HG03103 (cell line): ENCODE results near the gene GABBR2.
"Not testable (repeated sequence)": the region's sequence is repeated elsewhere in the genome, so short reads cannot be mapped to it uniquely, and the experiment has no call there.

Experiments used
- ATAC-seq: cut with Tn5 transposase; IDR thresholded peaks from one replicate; pipeline ENCODE4 v1.9.1; 2021; ENCODE audit warnings: low read depth; ENCODE audit not compliant: unreplicated experiment

The GABBR2 gene

DNA sequence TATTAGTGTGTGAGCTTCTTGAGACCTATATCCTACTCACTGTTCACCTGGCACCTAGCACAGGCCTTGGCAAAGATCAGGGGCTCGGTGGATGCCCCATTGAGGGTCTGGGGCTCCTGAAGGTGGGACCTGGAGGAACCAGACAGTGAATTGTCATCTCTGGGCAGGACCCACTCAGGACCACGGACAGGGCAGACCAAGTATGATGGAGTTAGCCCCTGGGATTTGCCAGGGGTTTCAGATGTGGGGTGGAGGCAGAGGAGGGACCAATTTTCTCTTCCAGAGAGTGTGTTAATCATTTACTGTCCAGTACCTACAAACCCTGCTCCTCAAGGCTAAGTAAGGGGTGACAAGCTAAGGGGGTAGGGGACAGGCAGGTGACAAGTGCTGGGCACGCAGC is 424.0 kb downstream of the GABBR2 start:
- no peak for ATAC-seq

DNA sequence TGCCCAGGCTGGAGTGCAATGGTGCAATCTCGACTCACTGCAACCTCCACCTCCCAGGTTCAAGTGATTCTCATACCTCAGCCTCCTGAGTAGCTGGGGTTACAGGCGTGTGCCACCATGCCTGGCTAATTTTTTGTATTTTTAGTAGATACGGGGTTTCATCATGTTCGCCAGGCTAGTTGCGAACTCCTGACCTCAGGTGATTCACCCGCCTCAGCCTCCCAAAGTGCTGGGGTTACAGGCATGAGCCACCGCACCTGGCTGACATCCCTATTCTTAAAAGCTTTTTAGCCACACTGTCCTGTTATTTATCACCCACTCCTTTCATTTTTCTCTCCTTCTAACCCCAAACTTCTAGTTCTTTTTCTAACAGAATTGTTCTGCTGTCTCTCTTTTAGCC is 425.6 kb downstream of the GABBR2 start:
- ATAC-seq, result not testable (repeated sequence)

DNA sequence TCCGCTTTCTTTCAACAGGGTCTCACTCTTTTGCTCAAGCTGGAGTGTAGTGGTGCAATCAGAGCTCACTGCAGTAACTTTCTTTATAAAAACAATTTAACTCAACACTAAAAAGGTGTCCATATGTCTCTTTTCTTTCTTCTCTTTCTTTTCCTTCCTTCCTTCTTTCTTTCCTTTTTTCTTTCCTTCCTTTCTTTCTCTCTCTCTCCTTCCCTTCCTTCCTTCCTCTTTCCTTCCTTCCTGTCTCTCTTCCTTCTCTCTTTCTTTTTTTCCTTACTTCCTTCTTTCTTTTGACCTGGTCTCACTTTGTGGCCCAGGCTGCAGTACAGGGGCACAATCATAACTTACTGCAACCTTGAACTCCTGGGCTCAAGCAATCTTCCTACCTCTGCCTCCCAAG is 427.5 kb downstream of the GABBR2 start:
- no peak for ATAC-seq

DNA sequence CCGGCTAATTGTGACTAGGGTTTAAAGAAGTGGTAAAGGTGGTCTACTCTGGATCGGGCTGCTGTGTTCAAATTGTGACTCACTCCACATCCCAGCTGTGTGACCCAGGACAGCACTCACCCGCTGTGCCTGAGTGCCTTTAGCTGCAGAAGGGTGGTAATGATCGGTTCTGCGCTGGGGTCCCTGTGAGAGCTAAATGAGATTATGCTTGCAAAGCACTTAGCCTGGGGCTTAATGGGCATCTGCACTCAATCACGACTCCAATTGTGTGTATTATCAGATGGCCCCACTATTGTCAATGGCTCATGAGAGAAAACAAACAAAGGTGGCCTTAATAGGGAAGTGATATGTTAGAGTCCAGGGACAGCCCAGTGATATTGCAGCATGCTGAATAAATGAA is 428.2 kb downstream of the GABBR2 start:
- no peak for ATAC-seq

DNA sequence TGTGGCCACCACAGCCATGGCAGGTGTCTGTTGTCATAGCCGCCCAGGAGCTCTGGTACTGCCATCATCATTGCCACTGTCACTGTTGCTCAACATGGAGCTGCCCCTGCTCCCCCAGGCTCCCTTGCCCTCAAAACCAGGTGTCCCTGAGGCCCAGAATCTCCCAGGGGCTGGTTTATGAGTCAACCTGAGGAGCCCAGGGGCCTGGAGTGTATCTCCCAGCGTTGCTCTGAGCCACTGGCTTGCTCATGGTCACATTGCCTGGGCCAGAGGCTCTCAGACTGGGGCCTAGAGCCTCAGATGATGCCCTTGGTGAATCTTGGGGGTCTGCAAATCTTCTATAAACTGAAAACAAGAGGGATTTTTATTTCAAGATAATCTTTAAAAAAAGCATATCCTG is 428.6 kb downstream of the GABBR2 start:
- ATAC-seq, result no peak

DNA sequence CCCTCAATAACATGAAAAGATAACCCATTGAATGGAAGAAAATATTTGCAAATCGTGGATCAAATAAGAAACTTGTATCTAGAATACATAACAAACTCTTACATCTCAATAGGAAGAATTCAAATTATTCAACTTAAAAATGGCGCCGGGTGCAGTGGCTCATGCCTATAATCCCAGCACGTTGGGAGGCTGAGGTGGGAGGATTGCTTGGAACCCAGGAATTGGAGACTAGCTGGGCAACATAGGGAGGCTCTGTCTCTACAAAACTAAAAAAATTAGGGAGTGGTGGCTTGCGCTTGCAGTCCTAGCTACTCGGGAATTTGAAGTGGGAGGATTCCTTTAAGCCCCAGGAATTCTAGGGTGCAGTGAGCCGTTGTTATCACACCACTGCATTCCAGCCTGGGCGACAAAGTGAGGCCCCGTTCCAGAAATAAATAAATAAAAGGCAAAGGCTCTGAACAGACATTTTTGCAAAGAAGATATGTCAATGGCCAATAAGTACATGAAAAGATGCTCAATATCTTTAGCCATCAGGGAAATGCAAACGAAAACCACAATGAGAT is 431.7 kb downstream of the GABBR2 start:
- ATAC-seq, result no peak

DNA sequence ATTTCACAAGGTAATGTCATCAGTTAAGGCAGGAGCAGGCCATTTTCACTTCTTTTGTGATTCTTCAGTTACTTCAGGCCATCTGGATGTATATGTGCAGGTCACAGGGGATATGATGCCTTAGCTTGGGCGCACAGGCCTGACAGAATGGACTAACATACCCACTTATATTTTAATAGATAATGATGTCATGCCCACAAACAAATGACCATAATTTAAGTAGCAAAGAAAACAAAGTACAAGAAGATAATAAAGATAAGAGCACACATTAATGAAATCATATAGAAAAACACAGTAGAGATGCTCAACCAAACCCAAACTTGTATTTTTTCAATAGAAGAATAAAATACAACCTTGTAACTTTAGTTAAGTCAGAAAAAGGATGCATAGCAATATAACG is 433.6 kb downstream of the GABBR2 start:
- ATAC-seq, result no peak

DNA sequence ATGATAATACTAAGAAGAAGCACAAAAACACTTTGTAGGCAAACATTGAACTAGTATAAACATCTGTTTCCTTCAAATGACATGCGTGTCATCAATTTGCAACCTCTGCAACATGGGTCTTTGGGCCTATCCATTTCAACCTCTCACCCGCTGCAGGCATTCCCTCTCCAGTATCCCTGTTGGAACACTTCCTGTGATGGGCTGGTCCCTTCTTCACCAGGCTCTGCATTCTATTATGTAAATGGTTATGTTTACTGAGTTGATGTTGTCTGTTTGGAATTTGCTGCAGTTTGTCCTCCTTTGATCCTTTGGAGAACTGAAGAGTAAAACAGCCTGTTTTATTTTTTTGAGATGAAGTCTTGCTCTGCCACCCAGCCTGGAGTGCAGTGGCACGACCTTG is 436.7 kb downstream of the GABBR2 start:
- no peak for ATAC-seq

DNA sequence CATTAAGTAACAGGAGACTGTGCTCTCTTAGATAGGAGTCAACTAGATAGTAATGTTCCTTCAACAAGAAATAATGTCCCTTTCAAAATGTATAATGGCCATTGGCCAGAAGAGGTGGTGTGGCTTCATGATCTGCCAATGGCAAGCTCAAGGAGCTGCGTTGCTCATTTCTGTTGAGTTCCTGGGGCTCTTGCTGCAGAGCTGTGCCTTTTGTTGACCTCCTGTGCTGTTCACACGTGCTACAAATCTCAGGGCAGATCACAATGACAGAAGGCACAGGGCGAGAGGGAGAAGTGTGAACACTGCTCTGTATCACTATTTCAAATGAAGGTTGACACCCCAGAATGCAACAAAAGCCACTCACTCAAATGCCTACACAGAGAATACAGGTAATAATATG is 437.3 kb downstream of the GABBR2 start:
- ATAC-seq, result no peak

DNA sequence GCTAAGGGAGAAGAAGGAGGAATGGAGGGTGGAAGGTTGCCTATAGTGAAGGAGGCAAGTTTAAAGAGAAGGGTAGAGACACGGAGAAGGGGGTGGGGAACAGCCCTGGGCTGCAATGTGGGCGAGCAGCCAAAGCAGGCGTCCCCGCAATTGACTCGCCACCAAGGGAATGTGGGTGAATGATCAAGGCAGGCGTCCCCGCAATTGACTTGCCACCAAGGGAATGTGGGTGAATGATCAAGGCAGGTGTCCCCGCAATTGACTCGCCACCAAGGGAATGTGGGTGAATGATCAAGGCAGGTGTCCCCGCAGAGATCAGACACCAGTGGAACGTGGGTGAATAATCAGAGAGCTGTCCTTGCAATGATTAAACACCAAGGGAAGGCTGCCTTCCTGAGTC is 438.5 kb downstream of the GABBR2 start:
- not testable (repeated sequence) for ATAC-seq

DNA sequence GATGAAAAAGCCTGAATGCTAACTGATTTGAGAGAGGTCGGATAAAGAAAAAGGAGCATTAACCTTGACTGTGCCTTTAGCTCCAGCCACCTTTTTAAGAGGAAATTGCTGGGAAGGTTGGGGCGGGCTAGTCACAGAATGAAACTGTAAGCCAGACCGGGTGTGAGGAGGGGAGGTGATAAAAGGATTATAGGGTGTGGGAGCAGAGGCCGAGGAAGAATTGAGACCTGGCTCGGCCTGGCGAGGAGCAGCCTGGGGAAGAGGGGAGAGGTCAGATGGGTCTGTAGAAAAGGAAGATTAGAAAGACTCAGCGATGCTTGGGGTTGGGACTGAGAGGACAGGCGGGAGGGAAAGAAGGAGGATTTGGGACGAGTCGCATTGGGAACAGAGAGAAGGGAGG is 439.1 kb downstream of the GABBR2 start:
- ATAC-seq, result not testable (repeated sequence)

DNA sequence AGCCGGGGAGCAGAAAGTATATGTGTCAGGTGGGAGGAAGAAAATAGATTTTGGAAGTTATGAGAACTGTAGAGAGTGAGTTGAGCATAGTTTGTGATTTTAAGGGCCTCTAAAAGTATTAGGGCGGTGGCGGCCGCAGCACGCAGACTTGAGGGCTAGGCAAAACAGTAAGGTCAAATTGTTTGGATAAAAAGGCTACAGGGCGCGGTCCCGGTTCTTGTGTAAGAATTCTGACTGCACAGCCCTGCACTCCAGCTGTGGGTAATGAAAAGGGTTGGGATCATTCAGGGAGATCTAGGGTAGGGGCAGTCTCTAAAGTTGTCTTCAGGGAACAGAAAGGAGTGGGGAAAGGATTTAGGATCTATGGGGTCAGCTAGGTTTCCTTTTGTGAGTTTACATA is 441.2 kb downstream of the GABBR2 start:
- not testable (repeated sequence) for ATAC-seq

DNA sequence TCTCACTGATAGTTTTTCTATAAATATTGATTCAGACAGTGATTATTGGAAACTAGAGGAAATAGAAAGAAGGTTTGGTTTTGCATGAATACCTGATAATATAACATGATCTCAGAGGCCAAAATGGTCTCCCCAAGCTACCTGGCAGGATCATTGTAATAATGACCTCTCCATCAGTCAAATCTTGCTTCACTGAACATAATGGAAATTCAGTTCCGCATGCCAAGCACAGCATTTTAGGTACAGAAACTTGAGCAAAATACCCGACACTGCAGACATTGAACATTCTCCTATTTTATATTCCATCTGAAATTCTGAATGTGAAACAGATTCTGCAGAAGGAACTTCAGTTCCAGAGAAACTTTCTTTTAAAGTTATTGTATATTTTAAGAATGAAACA is 444.2 kb downstream of the GABBR2 start:
- no peak for ATAC-seq

DNA sequence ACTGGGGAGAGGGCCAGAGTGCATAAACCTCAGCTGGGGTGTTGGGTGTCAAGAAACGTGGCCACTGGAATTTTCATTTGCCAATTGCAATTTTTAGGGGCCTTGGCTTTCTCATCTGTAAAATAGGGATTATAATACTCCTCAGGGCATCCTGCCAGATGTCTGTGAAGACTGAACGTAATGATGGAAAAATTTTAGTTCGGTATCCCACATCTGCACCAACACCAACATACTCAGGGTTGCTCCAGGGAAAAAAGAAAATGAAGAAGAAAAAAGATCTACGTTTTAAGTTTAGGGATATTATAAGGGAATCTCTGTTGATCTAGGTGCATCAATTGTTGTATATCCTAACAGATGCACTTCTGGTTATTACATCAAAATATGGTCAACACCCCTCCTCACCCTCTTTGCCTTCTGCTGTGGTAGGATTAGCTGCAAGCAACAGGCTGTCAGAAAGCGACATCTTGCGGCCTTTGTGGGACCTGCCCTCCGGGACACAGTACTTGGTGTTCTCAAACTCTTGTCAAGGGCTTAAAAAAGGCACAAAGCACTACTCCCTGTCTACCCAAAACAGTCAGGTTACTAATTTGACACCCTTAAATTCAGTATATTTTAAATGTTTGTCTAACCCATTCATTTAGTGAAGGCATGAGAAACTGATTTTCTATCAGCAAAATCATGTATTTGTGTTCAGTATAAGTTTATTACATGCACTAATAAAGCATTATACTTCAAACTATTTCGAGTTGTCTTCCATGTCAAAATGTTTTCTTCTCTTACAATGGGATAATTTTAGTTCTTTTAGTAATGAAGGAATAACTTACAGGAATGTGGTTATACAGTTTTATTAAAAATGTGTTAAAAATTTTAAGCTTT is 445.0 kb downstream of the GABBR2 start:
- ATAC-seq, result peak; percentile 58

DNA sequence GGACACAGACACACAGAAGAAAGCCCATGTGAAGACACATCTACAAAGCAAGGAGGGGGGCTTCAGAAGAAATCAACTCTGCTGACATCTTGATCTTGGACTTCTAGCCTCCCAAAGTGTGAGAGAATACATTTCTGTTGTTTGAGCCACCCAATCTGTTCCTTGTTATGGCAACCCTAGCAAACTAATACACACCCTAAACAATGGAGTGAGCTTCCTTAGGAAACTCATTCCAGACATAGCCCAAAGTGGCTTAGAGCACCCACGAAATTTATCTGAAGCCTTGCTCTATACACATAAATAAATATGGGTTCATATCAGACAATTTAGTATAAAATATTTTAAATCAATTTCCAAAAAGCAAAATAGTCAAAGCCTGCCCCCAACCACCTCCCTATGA is 445.7 kb downstream of the GABBR2 start:
- ATAC-seq, result no peak

DNA sequence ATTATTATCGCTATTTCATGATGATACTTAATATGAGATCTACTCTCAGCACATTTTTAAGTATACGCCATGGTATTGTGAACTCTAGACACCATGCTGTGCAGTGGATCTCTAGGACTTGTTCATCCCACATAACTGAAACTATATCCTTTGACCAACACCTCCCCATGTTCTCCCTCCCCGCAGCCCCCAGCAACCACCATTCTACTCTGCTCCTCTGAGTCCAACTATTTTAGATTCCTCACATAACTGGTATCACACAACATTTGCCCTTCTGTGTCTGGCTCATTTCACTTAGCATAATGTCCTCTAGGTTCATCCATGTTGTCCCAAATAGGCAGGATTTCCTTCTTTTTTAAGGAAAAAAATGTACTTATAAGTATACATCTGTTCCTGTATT is 446.7 kb downstream of the GABBR2 start:
- no peak for ATAC-seq

DNA sequence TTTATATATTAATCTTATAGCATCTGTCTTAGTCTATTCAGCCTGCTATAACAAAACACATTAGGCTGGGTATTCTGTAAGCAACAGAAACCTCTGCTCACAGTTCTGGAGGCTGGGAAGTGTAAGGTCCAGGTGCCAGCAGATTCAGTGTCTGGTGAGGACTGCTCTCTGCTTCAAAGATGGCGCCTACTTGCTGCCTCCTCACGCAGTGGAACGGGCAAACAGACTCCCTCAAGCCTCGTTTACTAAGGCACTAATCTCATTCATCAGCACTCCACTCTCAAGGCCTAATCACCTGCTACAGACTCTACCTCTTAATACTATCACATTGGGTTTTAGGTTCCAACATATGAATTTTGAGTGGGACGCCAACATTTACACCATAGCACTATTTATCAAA is 448.1 kb downstream of the GABBR2 start:
- ATAC-seq, result no peak

DNA sequence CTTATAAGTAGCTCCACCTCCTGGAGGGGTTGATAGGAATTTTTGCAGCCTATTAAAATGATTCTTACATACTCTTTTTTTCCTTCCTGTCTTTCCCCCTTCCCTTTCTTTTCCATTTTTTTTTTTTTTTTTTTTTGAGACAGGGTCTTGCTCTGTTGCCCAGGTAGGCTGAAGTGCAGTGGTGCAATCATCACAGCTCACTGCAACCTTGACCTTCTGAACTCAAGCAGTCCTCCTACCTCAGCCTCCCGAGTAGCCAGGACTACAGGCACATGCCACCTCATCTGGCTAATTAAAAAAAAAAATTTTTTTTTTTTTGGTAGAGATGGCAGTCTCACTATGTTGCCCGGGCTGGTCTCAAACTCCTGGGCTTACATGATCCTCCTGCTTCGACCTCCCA is 448.9 kb downstream of the GABBR2 start:
- ATAC-seq, result no peak

DNA sequence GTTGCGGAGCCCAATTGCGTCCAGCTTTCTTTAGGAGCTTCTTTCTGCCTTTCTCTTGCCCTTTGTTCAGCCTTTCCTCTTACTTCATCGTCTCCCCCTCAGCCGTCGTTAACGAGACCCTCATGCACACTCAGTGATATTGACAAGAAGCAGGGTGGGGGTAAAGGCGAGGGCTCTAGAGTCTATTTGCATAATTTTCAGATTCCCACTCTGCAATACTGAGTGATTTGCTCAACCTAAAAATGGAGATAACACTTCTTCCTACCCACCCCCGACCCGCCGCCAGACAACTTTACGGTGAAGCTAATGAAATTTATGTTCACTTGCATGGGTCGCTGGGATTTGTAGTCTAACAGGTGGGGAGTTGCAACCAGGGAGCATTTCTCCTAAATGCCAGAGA is 452.0 kb downstream of the GABBR2 start:
- no peak for ATAC-seq

DNA sequence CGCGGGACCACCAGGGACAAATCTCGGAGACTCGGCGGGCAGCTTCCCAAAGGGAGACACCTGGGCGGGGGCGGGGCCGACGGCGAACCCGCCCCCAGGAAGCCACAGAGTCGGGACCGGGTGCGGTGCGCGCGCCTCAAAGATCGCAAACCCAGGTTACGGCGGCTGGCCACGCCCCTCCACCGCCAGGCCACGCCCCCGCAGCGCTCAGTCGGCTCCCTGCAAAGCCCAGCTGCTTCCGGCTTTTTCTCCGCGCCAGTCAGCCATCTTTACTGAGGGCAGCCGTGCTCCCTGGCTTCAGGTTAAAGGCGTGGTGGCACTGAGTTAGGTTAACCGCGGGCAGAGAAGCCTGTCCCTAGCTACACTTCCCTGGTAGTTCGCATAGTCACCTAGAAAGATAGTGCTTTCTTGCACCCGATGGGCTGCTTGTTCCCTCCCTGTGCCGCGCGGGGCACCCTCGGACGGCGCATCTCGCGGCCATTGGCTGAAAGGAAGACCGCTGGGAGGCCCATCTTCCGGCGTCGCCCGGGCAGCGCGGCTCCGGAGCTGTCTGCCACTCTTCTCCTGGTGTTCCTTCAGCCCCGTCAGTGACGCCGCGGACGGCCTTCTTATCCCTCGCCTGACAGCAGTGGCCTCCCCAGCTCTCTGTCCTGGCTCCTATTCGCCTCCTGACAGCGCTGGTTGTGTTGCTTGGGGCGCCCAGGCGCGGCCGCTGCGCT is 453.0 kb downstream of the GABBR2 start, which contains the start of gene TBC1D2:
Gene TBC1D2 (minus strand): TSS at position 72 of the 719 bp plus-strand sequence. CDS start 108 bp downstream, outside the sequence.
- peak; percentile 86 for ATAC-seq

DNA sequence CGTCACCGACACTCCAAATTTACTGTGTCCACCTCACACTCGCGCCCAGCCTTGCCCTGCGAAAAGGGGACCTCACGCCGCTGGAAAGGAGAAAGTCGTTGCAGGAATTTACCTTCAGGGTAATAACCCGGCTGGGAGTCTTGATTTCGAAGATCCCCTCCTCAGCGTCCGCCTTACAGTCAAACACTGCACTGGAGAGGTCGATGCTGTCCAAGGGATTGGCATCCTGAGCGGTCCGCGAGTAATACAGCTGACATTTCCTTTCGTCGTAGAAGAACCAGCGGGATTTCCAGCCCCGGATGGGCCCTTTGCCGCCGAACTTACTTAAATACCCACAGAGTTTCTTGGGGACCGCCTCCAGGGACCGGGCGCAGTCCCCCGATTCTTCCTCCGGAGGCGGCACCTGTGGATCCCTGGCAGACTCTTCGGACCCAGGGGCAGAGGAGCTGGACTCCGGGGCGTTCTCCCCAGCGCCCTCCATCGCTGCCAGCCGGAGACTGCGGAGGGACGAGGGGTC is 453.6 kb downstream of the GABBR2 start:
- ATAC-seq, result no peak
